Activated CD8-positive, alpha-beta memory T cell treated with anti-CD3 and anti-CD28 coated beads, Interleukin-2, amount 50 U/mL, for 1 hour (primary cell): ENCODE measurements around the gene PCMT1.
"Not testable (repeated sequence)": the region's sequence is repeated elsewhere in the genome, so short reads cannot be mapped to it uniquely, and the experiment has no call there.

Experiments used
- DNase-seq: peaks from one replicate; pipeline ENCODE4 v3.0.0-alpha.2; 2020; ENCODE audit errors: extremely low read depth

The PCMT1 gene

DNA sequence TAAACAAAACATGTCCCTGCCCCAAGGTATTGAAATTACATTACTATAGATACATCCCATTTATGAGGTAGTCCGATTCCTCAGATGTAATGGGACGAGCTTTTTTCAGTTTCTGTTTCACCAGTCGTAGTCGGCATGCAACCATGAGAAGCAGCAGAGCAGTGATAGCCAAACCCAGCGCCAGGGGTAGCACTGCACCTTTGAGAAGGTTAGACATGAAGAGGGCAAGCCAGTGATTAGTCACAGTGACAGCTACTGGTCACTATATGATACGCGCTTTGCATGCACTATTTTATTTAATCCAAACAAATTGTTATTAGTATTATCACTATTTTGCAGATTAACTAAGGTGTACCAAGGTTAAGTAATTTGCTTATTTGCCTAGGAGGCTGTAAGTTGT is 71.0 kb downstream of the PCMT1 start:
- DNase-seq: no peak

DNA sequence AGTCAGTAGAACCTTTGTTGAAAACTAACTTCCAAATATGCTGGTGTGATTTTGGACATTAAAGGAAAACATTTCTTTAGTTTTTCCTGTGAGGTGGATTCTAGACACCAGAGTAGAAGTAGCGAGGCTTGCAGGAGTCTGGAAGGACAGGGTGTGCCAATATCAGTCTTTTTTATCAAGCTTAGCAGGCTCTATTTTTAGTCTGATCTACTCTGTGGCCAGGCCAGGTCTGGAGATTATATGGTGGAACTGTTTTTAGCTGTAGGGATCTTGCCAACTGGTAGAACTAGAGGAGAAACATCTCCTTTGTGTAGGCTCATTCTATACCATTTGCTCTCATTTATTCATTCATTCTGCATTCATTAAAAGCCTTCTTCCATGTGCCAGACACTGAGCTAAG is 72.0 kb downstream of the PCMT1 start:
- DNase-seq: no peak

DNA sequence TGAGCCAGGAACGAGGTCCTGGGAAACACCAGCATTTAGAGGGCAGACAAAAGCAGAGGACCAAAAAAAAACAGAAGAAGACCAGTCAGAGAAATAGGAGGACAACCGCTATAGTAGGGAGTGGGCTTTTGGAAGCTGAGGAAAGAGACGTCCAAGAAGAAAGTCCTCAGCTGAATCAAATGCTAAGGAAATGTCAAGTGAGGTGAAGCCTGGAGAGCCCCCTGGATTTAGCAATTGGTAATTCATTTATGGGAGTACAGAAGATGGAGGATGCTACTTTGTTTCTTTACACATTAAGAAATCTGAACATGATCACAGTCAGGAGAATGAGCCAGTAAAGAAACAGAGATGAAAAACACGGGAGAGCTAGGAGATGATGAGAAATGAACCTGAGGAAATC is 73.5 kb downstream of the PCMT1 start:
- DNase-seq: no peak

DNA sequence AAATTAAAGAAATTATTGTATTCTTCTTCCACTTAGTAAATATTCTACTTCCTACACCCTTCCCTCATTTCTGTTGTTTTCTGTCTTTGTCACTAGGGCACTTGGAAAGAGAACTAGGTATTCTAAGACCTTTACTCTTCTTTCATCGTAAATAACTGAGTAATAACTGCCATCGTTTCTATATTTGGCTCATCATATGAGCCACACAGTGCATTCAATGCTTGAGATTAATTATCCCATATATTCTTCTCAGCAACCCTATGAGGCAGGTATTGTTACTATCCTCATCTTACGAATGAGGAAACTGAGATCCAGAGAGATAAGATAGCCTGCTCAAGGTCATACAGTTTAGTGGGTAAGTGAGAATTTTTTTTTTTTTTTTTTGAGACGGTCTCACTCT is 75.8 kb downstream of the PCMT1 start:
- DNase-seq: no peak

DNA sequence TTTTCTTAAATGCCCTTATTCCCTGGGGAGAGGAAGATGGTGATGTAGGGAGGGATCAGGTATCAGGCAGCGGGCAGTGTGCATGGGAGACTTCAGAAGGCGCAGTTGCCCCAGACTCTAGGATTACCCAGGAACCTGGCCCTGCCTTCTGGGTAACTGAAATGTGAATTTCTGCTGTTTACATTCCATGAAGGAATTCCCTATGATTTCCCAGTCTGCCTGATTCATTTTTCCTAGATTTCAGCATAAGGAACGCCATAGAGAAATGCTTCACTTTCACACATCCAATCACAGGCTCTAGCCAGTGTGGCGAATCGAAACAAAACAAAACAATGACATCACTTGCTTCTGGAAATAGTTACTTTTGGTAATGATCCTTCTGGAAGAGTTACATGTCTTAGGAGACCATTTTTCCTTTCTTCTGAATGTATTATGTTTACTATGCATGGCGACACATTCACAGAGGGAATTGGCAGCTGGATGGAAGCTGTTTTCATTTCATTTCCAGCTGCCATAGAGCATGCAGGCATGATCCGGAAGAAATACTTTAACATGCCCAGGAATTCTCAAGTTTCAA is 81.3 kb downstream of the PCMT1 start:
- DNase-seq: no peak

DNA sequence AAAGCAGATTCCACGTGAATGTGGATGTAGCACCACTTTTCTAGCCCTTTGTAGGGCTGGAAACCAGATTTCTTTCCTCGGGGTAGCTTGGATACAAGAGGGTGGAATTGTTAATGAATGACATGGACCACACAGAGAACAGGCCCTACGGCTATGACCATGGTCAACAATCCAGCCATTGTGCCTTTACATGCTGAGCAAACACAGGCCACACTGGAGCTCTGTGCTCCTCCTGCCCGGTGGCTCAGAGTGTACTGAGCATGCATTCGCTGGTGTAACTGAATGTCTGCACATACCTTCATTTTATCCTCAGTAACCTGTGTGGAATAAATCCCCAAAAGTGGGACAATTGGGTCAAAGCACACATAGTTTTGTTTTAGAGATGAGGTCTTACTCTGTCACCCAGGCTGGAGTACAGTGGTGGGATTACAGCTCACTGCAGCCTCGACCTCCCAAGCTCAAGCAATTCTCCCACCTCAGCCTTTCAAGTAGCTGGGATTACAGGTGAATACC is 81.8 kb downstream of the PCMT1 start:
- no peak for DNase-seq

DNA sequence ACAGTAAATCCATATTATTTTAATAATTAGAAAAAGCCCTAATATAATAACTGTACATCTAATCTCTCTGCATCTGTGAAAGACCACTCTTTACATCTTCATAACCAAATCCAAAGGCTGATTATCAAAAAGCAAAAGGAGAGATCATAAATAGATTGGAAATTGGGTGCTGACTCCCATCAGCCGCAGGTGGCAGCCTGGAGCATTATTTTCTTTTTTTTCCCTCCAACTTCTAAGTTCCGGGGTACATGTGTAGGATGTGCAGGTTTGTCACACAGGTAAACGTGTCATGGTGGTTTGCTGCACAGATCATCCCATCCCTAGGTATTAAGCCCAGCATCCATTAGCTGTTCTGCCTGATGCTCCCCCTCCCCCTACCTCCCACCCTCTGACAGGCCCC is 84.1 kb downstream of the PCMT1 start:
- no peak for DNase-seq

DNA sequence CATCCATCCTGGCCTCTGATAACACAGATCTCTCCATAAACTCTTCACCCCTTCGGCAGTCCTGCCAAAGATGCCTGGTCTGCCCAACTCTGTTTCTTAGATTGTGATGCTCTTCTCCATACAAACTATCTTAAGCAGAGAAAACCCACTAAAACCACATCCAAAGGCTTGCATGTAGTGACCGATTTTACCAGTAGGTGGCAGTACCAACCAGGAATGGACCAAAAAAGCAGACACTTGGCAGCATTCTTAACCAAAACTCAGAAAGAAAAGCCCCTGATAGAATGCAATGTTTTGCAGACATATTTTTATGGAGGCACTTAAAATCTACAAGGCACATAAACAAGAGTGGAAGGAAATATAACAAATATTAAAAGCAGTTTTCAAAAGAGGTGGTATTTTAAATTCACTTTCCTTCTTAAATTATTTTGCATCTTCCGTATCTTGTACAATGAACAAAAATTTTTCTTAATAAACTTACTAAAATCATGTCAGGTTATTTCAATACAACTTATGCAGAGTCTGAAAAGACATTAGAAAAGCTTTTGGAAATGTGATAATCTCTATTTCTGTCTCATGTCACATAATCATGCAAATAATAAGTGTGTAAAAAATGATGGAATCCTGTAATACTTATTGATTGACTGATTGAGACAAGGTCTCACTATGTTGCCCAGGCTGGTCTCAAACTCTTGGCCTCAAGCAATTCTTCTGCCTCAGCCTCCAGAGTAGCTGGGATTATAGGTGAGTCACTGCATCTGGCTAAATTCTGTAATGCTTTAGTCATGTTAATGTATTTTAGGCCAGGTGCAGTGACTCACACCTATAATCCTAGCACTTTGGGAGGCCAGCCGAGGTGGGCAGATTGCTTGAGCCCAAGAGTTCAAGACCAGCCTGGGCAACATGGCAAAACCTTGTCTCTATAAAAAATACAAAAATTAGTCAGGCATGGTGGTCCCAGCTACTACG is 85.3 kb downstream of the PCMT1 start:
- DNase-seq: peak; percentile 12

DNA sequence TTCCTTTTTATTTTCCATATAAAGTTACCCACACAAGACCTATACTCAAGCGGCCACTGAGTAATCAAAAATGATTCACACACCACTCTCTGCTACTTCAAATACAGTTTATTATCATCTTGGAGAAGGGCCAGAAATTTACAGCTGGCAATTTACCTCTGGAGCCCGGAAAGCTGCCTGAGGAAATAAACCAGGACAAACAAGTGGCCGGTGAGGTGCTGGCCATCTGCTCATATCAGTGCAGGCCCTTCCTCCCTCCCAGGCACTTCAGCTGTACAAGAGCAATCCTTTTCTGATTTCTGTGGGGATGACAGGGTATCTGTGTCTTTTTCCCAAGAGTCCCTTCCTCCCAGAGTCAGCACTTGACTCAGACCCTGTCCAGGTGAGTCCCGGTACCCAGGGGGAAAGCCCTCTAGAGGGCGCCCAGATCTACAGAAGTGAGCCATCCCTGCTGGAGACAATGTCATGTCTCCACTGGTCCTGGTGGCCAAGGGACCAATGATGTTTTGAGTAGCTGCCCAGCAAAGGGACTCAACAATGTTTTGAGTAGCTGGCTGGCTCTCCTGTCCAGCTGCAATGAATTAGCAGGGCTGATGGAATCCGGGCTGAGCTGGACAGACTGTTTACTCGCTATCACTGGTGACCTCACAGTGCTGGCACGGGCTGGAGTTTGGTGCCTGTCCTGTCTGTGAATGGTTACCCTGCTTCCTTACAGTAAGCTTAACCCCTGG is 91.0 kb downstream of the PCMT1 start:
- DNase-seq: no peak

DNA sequence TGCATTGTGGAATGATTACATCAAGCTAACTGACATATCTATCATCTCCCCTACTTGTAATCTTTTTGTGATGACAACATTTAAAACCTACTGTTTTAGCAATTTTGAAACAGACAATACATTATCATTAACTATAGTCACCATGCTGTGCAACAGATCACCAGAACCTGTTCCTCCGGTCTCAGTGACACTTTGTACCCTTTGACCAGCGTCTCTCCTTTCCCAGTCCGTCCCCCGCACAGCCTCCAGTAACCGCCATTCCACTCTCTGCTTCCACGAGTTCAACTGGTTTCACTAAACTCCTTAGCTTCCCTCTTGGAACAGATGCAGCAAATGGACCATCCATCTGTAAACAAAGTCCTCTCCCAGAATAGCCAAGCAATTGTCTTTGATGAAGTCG is 92.8 kb downstream of the PCMT1 start:
- no peak for DNase-seq

DNA sequence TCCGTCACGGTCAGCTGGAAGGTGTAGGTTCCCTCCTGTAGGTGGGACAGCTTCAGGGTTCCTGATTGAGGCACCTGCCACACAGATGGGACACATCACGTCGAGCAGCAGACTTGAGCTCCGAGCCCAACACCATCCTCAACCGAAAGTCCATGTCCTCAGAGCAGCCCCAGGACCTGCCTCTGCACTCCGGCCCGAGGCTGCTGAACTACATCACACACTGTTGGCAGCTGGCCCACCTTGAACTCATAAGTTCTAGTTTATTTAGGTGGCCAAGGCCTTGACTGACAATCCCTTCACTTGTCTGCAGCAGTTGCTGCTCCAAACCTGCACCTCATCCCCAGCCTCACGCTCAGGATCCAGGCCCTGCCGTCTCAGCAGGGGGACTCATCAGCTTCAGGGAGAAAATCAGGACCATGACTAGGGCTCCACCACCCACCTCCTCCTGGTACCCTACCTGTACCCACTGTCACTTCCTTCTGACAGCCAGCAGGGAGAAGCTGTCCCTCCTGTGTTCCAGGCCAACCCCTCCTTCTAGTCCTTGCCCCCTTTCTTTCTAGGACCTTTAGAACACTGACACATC is 93.6 kb downstream of the PCMT1 start:
- no peak for DNase-seq

DNA sequence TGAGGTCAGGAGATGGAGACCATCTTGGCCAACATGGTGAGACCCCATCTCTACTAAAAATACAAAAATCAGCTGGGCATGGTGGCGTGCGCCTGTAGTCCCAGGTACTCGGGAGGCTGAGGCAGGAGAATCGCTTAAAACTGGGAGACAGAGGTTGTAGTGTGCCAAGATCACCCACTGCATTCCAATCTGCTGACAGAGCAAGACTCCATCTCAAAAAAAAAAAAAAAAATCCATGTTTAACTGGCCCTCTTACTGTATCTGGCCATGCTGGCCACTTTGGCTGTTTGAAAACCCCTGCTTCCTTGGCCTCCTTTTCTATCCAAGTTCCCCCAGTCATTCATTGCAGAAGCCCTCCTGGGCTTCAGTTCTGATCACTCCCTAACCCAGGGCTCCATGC is 94.5 kb downstream of the PCMT1 start:
- DNase-seq: not testable (repeated sequence)

DNA sequence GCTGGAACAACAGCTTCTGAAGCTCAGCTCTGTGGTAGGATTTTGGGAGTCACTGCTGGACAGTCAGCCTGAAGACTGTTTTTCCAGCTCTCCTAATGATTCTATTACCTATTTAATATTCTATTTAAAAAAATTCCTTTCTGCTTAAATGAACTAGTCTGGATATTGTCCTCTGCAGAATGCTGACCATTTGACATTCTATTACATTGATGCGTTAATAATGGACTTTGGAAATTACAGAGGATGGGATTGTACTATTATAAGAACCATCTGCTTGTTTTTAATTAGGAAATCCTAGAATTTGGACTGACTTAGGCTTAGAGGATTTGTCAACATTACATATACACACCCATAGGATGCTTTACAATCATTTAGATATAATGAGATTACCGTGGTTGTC is 94.9 kb downstream of the PCMT1 start:
- no peak for DNase-seq

DNA sequence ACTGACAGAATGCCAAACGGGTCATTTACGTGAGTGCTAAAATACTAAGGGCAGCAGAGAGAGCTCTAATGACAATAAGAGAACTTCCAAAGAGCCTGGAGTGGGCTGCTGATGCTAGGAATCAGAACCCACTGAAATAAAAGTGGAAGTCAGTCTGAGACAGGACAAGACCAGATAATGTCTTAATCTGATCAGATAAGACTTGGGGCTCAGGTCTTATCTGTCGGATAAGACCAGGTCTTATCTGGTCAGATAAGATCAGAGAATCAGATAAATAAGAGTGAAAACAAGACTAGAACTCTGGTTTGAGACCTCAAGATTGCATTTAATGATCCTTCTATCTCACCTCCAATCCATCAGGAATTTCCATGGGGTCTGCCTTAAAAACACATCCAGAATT is 96.0 kb downstream of the PCMT1 start:
- DNase-seq: no peak

DNA sequence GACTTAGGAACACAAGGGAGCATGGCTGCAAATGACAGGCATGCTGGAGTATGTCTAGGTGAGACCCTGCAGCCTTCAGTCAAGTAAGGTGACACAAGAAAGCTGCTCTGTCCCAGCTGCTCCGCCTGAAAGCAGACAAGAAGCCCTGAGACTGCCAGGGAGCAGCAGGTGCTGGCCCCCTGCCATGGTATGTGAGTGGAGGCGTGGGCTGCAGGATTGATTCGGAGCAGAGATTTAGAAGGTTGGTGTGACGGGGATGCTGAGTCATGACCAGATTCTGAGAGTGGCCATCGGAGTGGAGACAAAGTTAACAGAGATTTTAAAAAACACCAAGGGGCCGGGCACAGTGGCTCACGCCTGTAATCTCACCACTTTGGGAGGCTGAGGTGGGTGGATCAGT is 96.8 kb downstream of the PCMT1 start:
- DNase-seq: no peak

DNA sequence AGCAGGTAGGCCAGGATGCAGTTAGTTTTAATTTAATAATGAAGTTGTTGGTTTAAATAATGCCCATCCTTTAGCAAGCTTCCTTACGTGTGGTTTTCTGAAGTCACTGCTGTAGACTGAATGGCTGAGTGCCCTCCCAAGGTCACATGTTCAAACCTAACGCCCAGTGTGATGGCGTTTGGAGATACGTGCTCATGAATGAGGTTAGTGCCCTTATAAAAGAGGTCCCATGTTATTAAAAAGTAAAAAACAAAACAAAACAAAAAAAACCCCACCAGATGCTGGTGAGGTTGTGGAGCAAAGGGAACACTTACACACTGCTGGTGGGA is 98.4 kb downstream of the PCMT1 start:
- DNase-seq: no peak

DNA sequence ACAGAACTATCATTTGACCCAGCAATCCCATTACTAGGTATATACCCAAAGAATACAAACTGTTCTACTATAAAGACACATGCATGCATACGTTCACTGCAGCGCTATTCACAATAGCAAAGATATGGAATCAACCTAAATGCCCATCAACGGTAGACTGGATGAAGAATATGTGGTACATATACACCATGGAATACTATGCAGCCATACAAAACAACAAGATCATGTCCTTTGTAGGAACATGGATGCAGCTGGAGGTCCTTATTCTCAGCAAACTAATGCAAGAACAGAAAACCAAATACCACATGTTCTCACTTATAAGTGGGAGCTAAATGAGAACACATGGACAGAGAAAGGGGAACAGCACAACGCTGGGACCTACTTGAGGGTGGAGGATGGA is 98.8 kb downstream of the PCMT1 start:
- not testable (repeated sequence) for DNase-seq

DNA sequence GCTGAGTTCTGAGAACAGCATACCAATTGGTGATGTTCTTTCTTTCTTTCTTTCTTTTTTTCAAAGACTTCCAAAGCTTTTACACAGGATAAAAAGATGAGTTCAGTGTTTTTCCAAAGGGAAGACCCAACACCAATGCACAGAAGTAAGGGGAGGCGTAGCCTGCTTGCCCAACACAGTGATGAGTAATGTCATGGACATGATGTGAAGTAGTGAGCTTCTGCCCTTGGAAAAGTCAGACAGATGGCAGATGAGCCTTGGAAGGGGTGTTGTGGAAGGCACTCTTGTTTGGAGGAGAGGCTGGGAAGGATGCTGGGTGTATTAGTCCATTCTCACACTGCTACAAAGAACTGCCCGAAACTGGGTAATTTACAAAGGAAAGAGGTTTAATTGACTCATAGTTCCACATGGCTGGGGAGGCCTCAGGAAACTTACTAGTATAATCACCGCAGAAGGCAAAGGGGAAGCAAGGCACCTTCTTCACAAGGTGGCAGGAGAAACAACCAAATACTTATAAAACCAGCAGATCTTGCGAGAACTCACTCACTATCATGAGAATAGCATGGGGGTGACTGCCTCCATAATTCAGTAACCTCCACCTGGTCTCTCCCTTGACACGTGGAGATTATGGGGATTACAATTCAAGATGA is 102.0 kb downstream of the PCMT1 start:
- DNase-seq: no peak

DNA sequence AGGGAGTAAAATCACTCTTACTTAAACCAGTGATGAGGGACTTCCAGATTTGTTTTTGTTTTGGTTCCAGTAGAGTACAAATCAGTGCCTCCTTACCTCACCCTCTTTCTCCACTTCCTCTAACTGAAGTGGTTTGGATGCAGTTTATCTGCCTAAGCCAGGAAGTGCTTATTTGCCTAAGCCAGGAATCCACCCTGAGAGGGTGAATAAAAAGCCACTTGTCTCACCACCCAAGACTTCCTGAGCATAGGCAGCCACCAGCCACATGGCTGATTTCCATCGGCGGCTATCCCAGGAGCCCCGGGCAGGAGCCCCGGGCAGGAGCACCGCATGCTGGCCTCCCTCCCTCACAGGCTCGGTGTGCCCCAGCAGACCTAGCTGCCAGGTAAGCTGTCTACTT is 102.6 kb downstream of the PCMT1 start:
- DNase-seq: no peak

DNA sequence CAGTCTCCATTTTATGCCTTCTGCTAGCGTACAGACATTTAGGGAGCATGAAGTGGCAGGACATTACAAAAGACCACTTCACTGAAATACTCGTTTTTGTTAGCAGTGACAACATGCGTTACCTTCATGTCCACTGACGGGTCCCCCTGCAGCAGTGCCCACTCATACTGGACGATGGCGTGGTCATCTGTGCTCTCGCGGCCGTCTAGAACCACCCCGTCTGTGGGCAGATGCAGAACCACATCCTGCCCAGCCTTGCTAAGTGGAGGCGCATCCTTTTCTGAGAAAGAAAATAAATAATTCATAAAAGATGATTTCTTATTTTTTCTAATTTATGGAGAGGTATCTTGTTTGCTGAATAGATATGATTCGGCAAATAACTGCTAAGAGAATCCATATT is 103.3 kb downstream of the PCMT1 start:
- DNase-seq: no peak

DNA sequence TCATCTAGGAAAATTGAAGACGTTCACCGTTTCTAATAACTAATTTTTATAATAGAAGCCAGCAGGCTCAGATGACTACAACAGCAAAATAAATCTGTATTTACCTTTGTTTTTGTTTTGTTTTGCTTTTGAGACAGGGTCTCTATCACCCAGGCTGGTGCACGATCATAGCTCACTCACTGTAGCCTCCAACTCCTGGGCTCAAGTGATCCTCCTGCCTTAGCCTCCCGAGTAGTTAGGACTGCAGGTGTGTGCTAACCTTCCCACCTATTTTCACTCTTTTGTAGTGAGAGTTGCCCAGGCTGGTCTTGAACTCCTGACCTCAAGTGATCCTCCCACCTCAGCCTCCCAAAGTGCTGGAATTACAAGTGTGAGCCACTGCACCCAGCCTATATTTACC is 104.5 kb downstream of the PCMT1 start:
- DNase-seq: not testable (repeated sequence)

DNA sequence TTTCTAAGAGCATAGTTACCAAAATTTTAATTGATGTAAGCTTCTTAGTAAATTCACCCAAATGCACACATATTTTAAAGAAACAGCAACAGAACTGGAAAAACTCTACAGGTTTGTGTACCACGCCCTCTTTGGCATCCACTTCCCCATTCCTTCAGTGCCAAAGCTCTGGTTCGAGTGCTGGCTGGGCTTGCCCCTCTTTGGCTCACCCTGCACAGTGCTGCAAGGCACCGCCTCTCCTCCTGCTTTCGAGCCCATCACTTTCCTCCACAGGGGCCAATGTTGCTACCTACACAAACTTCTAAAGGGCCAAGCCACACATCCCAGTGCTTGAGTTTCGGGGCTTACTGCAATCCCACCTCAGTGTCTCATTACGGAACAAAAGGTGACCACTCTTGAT is 105.0 kb downstream of the PCMT1 start:
- no peak for DNase-seq
